K562 (cell line): ENCODE data around the gene SEC14L2. TPM values are rescaled to one million over a fixed set of nuclear protein-coding genes. Genes with fewer than 3 reads are reported as not detected.

ENCODE experiments used
- ATAC-seq: fragments of 200-7000 bp; cut with Tn5 transposase; 3 replicates; pipeline ENCODE4 v1.9.1; 2020; ENCODE audit warnings: moderate library complexity
- BruUV-seq: library from RNA; stranded (reverse); fragments of 400-500 nt; replicated peaks from 2 replicates; lab custom pipeline; 2021; lab: Mats Ljungman, UMichigan
- CTCF ChIA-PET: fragments of 300-600 bp; formaldehyde crosslinking; extraction: SDS; loops from one replicate; lab custom pipeline; 2021; ENCODE audit warnings: low intra/inter-chr PET ratio; lab: Yijun Ruan, JAX
- POLR2A ChIA-PET: fragments of 300-600, 350-650 bp; sonication (Branson Sonifier 250); formaldehyde crosslinking; extraction: SDS; loops from one replicate; lab custom pipeline; 2021; ENCODE audit warnings: antibody characterized with exemption, inconsistent platforms; lab: Yijun Ruan, JAX
- DNase-seq, 4 experiments: peaks; one replicate each; pipeline versions ENCODE4 v3.0.0 to v3.0.0-alpha.2; 2011 to 2018; ENCODE audit warnings: low spot score in 3 of 4, mixed read lengths in 3 of 4; ENCODE audit errors: extremely low read depth in 1 of 4
- FAIRE-seq: peaks from 2 replicates; lab custom pipeline; 2011; peaks lifted over from hg19 to GRCh38; lab: Jason Lieb, UNC
- H2AFZ ChIP-seq: 2 replicates; pipeline ENCODE4 v1.6.0; 2011; ENCODE audit warnings: low read depth, low read length, control low read depth, inconsistent platforms
- H3K27ac ChIP-seq: fragments of 200-600 bp; 3 replicates; pipeline ENCODE4 v1.8.0; 2011; ENCODE audit warnings: low read depth, mild to moderate bottlenecking, control low read depth, inconsistent platforms, low read length, moderate library complexity, mixed read lengths; ENCODE audit errors: extremely low read depth
- H3K27me3 ChIP-seq, 2 experiments: fragments of 300-600 bp in 1 of 2; 2 replicates in 1 of 2; 3 replicates in 1 of 2; pipeline versions ENCODE4 v1.6.0 to v1.8.0; 2011; ENCODE audit warnings: inconsistent platforms in 2 of 2, low read length in 2 of 2, mild to moderate bottlenecking in 1 of 2, mixed read lengths in 1 of 2, moderate library complexity in 1 of 2; ENCODE audit not compliant: control insufficient read depth in 2 of 2, insufficient read depth in 2 of 2
- H3K36me3 ChIP-seq: fragments of 300-600 bp; 3 replicates; pipeline ENCODE4 v1.8.0; 2011; ENCODE audit warnings: mild to moderate bottlenecking, low read length, inconsistent platforms; ENCODE audit not compliant: control insufficient read depth, insufficient read depth
- H3K4me1 ChIP-seq, 2 experiments: fragments of 200-600 bp in 1 of 2; replicated peaks in 1 of 2; 2 replicates in 1 of 2; 3 replicates in 1 of 2; pipeline versions ENCODE4 v1.5.1 to v1.8.0; 2011; ENCODE audit warnings: inconsistent platforms in 2 of 2, low read length in 2 of 2, mild to moderate bottlenecking in 1 of 2, mixed read lengths in 1 of 2, moderate library complexity in 1 of 2; ENCODE audit not compliant: control insufficient read depth in 2 of 2, insufficient read depth in 2 of 2
- H3K4me2 ChIP-seq: 2 replicates; pipeline ENCODE4 v1.6.1; 2011; ENCODE audit warnings: low read length, control low read depth, inconsistent platforms, mixed read lengths; ENCODE audit not compliant: insufficient read depth
- H3K4me3 ChIP-seq: fragments of 200-600 bp; sonication (generic), shearing (Covaris generic); 2 replicates; pipeline ENCODE4 v1.5.1; 2016; ENCODE audit warnings: control low read depth, inconsistent platforms
- H3K79me2 ChIP-seq: fragments of 200-600 bp; 3 replicates; pipeline ENCODE4 v1.8.0; 2011; ENCODE audit warnings: low read length, inconsistent platforms; ENCODE audit not compliant: control insufficient read depth, insufficient read depth
- H3K9ac ChIP-seq, 2 experiments: 2 replicates each; pipeline versions ENCODE4 v1.6.0 to v1.6.1; 2011; ENCODE audit warnings: low read depth in 2 of 2, low read length in 2 of 2, control low read depth in 1 of 2, inconsistent platforms in 1 of 2, mild to moderate bottlenecking in 1 of 2, mixed read lengths in 1 of 2; ENCODE audit not compliant: insufficient read depth in 1 of 2
- H3K9me1 ChIP-seq: one replicate; pipeline ENCODE4 v1.6.0; 2011; ENCODE audit warnings: inconsistent platforms, mild to moderate bottlenecking, low read length, moderate library complexity; ENCODE audit not compliant: control insufficient read depth, insufficient read depth
- H3K9me3 ChIP-seq: replicated peaks from 2 replicates; pipeline ENCODE4 v1.5.1; 2011; ENCODE audit warnings: low read depth, low read length, inconsistent platforms; ENCODE audit not compliant: control insufficient read depth, insufficient read depth
- H4K20me1 ChIP-seq: replicated peaks from 2 replicates; pipeline ENCODE4 v1.6.1; 2011; ENCODE audit warnings: low read length, inconsistent platforms, mixed read lengths; ENCODE audit not compliant: control insufficient read depth, insufficient read depth
- RAD51 ChIP-seq: fragments of 450-650 bp; IDR thresholded peaks from 2 replicates; pipeline ENCODE4 v1.7.1; 2016; ENCODE audit warnings: low read depth, mild to moderate bottlenecking, borderline replicate concordance
- ZNF24 ChIP-seq: fragments of 450-650 bp; IDR thresholded peaks from 2 replicates; pipeline ENCODE4 v1.6.1; 2016
- ZNF644 ChIP-seq: fragments of 200-800 bp; sonication (Bioruptor generic); IDR thresholded peaks from 2 replicates; pipeline ENCODE4 v1.6.1; 2016; ENCODE audit warnings: low read depth, missing genetic modification characterization, missing compliant biosample characterization
- WGBS: fragments of 100-300 bp; shearing (Covaris generic); methylation state at CpG from one replicate; pipeline ENCODE4 v1.1.6; 2016; ENCODE audit warnings: low coverage, mixed read lengths; ENCODE audit not compliant: insufficient coverage; ENCODE audit errors: missing lambda C conversion rate; 5-methylcytosine and 5-hydroxymethylcytosine counted together
- in situ Hi-C: fragments of 300-500 bp; cut with MboI; formaldehyde crosslinking; loops from 4 replicates; pipeline ENCODE4 v1.15.0; 2018; ENCODE audit warnings: inconsistent platforms, mixed read lengths
- intact Hi-C: fragments of 100-400 bp; cut with micrococcal nuclease; formaldehyde crosslinking; loops from 2 replicates; pipeline ENCODE4 v1.14.2; 2022
- polyA plus RNA-seq, 8 experiments: library from polyadenylated mRNA; depleted of rRNA in 4 of 8; stranded (reverse) in 5 of 8; unstranded in 3 of 8; fragments of >200 nt; fragmentation: Nextera tagmentation in 2 of 8; fragmentation: Illumina TruSeq in 1 of 8; extraction: Ambion mirVana in 2 of 8; extraction: Trizol in 1 of 8; gene quantifications; 2 replicates each; pipeline versions ENCODE4 v1.2.1 to v1.2.3, GENCODE V29; 2011 to 2014; ENCODE audit warnings: inconsistent platforms in 1 of 8, missing spikeins in 1 of 8
- total RNA-seq, 7 experiments: library from RNA; depleted of rRNA in 6 of 7; stranded (reverse); fragments of >200 nt in 6 of 7; fragmentation: Illumina TruSeq in 2 of 7; extraction: Trizol in 2 of 7; gene quantifications; 2 replicates each; pipeline versions ENCODE4 v1.2.1 to v1.2.3, GENCODE V29; 2011 to 2021; ENCODE audit warnings: low replicate concordance in 1 of 7
- TF ChIP-seq, protein P1 (sequence below): fragments of 200-600 bp; sonication (generic); IDR thresholded peaks from one replicate; pipeline ENCODE4 v1.6.1; 2012; ENCODE audit warnings: mild to moderate bottlenecking, low read depth, low read length, inconsistent platforms
- TF ChIP-seq, protein P2 (sequence below): fragments of 450-650 bp; IDR thresholded peaks from 2 replicates; pipeline ENCODE4 v1.7.1; 2018; ENCODE audit warnings: mild to moderate bottlenecking, low read depth; ENCODE audit not compliant: partially characterized antibody
- TF ChIP-seq, protein P3 (sequence below): fragments of 250-450 bp; sonication (Bioruptor Pico); IDR thresholded peaks from 2 replicates; pipeline ENCODE4 v1.9.0; 2021; ENCODE audit warnings: mild to moderate bottlenecking

Gene SEC14L2
- total and polyA plus RNA-seq, 9 of the 15 experiments (the other 6 are each of a cell fraction or from before 2014, with no cell fraction given), result 0.03 to 0.17 (median 0.10) TPM

DNA sequence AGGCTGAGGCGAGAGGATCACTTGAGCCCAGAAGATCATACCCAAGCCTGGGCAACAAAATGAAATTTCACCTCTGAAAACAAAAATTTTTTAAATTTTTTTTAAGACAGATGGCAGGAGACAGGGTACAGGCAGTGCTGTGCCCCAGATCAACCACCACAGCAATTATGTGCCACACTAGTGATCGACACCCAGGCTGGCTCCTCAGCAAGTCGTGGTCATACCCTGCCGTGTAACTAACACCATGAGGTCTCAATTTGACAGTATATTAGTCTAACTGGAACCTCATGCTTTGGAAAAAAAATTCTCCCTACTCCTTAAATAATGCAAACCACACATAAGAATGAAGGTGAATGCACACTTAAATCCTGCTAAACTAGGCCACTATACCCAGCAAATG lies 48.4 kb upstream of the SEC14L2 start:
- ATAC-seq, result no peak
- peaks cover 46% of the 10 kb centered on the region for H3K79me2 ChIP-seq
- no peak overlapping the region for H3K27ac ChIP-seq
- no peaks in the 10 kb centered on the region; the same call in 1 of the 2 replicates for H4K20me1 ChIP-seq
- no peak overlapping the region for H3K4me2 ChIP-seq
- no peaks in the 10 kb centered on the region for H3K9me3 ChIP-seq
- ChIA-PET CTCF (no interaction called here), POLR2A (no interaction called here)
- no peak overlapping the region for H3K9ac ChIP-seq
- no peaks in the 10 kb centered on the region for H3K27me3 ChIP-seq
- no peak overlapping the region for H3K4me3 ChIP-seq
- intact Hi-C loops (no loop called here), in situ Hi-C loops (no loop called here)
- DNase-seq, result no peak
- no TSS peak for BruUV-seq
- 100% methylated on average over 4 of the region's 4 CpGs for WGBS
- no peaks in the 10 kb centered on the region for H3K9me1 ChIP-seq
- H3K36me3 ChIP-seq, result peaks cover 91% of the 10 kb centered on the region
- no peak for FAIRE-seq
- no peaks in the 10 kb centered on the region; a peak in 1 of 5 replicates for H3K4me1 ChIP-seq
- no peak overlapping the region for H2AFZ ChIP-seq
- TF ChIP-seq ZNF24 (no peak), ZNF644 (tag) (no peak), RAD51 (no peak)
- TF ChIP-seq, protein P1, sequence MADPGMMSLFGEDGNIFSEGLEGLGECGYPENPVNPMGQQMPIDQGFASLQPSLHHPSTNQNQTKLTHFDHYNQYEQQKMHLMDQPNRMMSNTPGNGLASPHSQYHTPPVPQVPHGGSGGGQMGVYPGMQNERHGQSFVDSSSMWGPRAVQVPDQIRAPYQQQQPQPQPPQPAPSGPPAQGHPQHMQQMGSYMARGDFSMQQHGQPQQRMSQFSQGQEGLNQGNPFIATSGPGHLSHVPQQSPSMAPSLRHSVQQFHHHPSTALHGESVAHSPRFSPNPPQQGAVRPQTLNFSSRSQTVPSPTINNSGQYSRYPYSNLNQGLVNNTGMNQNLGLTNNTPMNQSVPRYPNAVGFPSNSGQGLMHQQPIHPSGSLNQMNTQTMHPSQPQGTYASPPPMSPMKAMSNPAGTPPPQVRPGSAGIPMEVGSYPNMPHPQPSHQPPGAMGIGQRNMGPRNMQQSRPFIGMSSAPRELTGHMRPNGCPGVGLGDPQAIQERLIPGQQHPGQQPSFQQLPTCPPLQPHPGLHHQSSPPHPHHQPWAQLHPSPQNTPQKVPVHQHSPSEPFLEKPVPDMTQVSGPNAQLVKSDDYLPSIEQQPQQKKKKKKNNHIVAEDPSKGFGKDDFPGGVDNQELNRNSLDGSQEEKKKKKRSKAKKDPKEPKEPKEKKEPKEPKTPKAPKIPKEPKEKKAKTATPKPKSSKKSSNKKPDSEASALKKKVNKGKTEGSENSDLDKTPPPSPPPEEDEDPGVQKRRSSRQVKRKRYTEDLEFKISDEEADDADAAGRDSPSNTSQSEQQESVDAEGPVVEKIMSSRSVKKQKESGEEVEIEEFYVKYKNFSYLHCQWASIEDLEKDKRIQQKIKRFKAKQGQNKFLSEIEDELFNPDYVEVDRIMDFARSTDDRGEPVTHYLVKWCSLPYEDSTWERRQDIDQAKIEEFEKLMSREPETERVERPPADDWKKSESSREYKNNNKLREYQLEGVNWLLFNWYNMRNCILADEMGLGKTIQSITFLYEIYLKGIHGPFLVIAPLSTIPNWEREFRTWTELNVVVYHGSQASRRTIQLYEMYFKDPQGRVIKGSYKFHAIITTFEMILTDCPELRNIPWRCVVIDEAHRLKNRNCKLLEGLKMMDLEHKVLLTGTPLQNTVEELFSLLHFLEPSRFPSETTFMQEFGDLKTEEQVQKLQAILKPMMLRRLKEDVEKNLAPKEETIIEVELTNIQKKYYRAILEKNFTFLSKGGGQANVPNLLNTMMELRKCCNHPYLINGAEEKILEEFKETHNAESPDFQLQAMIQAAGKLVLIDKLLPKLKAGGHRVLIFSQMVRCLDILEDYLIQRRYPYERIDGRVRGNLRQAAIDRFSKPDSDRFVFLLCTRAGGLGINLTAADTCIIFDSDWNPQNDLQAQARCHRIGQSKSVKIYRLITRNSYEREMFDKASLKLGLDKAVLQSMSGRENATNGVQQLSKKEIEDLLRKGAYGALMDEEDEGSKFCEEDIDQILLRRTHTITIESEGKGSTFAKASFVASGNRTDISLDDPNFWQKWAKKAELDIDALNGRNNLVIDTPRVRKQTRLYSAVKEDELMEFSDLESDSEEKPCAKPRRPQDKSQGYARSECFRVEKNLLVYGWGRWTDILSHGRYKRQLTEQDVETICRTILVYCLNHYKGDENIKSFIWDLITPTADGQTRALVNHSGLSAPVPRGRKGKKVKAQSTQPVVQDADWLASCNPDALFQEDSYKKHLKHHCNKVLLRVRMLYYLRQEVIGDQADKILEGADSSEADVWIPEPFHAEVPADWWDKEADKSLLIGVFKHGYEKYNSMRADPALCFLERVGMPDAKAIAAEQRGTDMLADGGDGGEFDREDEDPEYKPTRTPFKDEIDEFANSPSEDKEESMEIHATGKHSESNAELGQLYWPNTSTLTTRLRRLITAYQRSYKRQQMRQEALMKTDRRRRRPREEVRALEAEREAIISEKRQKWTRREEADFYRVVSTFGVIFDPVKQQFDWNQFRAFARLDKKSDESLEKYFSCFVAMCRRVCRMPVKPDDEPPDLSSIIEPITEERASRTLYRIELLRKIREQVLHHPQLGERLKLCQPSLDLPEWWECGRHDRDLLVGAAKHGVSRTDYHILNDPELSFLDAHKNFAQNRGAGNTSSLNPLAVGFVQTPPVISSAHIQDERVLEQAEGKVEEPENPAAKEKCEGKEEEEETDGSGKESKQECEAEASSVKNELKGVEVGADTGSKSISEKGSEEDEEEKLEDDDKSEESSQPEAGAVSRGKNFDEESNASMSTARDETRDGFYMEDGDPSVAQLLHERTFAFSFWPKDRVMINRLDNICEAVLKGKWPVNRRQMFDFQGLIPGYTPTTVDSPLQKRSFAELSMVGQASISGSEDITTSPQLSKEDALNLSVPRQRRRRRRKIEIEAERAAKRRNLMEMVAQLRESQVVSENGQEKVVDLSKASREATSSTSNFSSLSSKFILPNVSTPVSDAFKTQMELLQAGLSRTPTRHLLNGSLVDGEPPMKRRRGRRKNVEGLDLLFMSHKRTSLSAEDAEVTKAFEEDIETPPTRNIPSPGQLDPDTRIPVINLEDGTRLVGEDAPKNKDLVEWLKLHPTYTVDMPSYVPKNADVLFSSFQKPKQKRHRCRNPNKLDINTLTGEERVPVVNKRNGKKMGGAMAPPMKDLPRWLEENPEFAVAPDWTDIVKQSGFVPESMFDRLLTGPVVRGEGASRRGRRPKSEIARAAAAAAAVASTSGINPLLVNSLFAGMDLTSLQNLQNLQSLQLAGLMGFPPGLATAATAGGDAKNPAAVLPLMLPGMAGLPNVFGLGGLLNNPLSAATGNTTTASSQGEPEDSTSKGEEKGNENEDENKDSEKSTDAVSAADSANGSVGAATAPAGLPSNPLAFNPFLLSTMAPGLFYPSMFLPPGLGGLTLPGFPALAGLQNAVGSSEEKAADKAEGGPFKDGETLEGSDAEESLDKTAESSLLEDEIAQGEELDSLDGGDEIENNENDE, result no peak
- TF ChIP-seq, protein P2, sequence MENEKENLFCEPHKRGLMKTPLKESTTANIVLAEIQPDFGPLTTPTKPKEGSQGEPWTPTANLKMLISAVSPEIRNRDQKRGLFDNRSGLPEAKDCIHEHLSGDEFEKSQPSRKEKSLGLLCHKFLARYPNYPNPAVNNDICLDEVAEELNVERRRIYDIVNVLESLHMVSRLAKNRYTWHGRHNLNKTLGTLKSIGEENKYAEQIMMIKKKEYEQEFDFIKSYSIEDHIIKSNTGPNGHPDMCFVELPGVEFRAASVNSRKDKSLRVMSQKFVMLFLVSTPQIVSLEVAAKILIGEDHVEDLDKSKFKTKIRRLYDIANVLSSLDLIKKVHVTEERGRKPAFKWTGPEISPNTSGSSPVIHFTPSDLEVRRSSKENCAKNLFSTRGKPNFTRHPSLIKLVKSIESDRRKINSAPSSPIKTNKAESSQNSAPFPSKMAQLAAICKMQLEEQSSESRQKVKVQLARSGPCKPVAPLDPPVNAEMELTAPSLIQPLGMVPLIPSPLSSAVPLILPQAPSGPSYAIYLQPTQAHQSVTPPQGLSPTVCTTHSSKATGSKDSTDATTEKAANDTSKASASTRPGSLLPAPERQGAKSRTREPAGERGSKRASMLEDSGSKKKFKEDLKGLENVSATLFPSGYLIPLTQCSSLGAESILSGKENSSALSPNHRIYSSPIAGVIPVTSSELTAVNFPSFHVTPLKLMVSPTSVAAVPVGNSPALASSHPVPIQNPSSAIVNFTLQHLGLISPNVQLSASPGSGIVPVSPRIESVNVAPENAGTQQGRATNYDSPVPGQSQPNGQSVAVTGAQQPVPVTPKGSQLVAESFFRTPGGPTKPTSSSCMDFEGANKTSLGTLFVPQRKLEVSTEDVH, result no peak
- TF ChIP-seq, protein P3, sequence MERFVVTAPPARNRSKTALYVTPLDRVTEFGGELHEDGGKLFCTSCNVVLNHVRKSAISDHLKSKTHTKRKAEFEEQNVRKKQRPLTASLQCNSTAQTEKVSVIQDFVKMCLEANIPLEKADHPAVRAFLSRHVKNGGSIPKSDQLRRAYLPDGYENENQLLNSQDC (CRISPR knock-in tag), result no peak
